ENCODE results near the gene CPNE7.

Gene CPNE7

GRCh38 chr16:89606006-89606405 is 30.4 kb downstream of the CPNE7 start:
- TF ChIP-seq EP300 (IDR thresholded peaks at IDR 0.05; ENCODE audit: borderline replicate concordance) (no peak), CEBPB (IDR thresholded peaks at IDR 0.05) (no peak), YY1 (IDR thresholded peaks at IDR 0.05; ENCODE audit: low read depth) (no peak), ZBTB7A (IDR thresholded peaks at IDR 0.05; ENCODE audit: low read depth) (no peak), TCF12 (IDR thresholded peaks at IDR 0.05; ENCODE audit: low read depth) (no peak), USF1 (IDR thresholded peaks at IDR 0.05) (no peak), NFIC (IDR thresholded peaks at IDR 0.05) (no peak), TAF1 (IDR thresholded peaks at IDR 0.05; ENCODE audit: low read depth) (no peak), TEAD4 (IDR thresholded peaks at IDR 0.05) (no peak), MAX (IDR thresholded peaks at IDR 0.05) (no peak), CREB1 (IDR thresholded peaks at IDR 0.05; ENCODE audit: low read depth) (no peak), RAD21 (IDR thresholded peaks at IDR 0.05; ENCODE audit: low read depth) (no peak), EGR1 (IDR thresholded peaks at IDR 0.05) (no peak), FOXM1 (IDR thresholded peaks at IDR 0.05; ENCODE audit: borderline replicate concordance, low read depth) (no peak), REST (IDR thresholded peaks at IDR 0.05; ENCODE audit: low read depth) (no peak)

- TF ChIP-seq REST (IDR thresholded peaks at IDR 0.05; ENCODE audit: low read depth) (no peak), NFIC (IDR thresholded peaks at IDR 0.05) (no peak), TEAD4 (IDR thresholded peaks at IDR 0.05) (no peak), RAD21 (IDR thresholded peaks at IDR 0.05; ENCODE audit: low read depth) (no peak), TCF12 (IDR thresholded peaks at IDR 0.05; ENCODE audit: low read depth) (no peak), FOXM1 (IDR thresholded peaks at IDR 0.05; ENCODE audit: borderline replicate concordance, low read depth) (no peak), EP300 (IDR thresholded peaks at IDR 0.05; ENCODE audit: borderline replicate concordance) (no peak), YY1 (IDR thresholded peaks at IDR 0.05; ENCODE audit: low read depth) (no peak), ZBTB7A (IDR thresholded peaks at IDR 0.05; ENCODE audit: low read depth) (no peak), TAF1 (IDR thresholded peaks at IDR 0.05; ENCODE audit: low read depth) (no peak)
These were observed 31.9 kb downstream of the CPNE7 start for GRCh38 chr16:89607453-89607852.

GRCh38 chr16:89607937-89608740 is 32.6 kb downstream of the CPNE7 start:
- TF ChIP-seq CEBPB (IDR thresholded peaks at IDR 0.05), result no peak
- no peak for TF ChIP-seq EGR1 (IDR thresholded peaks at IDR 0.05)
- no peak for TF ChIP-seq FOXM1 (IDR thresholded peaks at IDR 0.05; ENCODE audit: borderline replicate concordance, low read depth)

GRCh38 chr16:89610108-89610453 is 34.5 kb downstream of the CPNE7 start:
- TF ChIP-seq NFIC (IDR thresholded peaks at IDR 0.05) (no peak), YY1 (IDR thresholded peaks at IDR 0.05; ENCODE audit: low read depth) (no peak), TEAD4 (IDR thresholded peaks at IDR 0.05) (no peak), CREB1 (IDR thresholded peaks at IDR 0.05; ENCODE audit: low read depth) (no peak), USF1 (IDR thresholded peaks at IDR 0.05) (no peak), FOXM1 (IDR thresholded peaks at IDR 0.05; ENCODE audit: borderline replicate concordance, low read depth) (no peak), EGR1 (IDR thresholded peaks at IDR 0.05) (no peak), TCF12 (IDR thresholded peaks at IDR 0.05; ENCODE audit: low read depth) (no peak), RAD21 (IDR thresholded peaks at IDR 0.05; ENCODE audit: low read depth) (no peak), REST (IDR thresholded peaks at IDR 0.05; ENCODE audit: low read depth) (no peak), ZBTB7A (IDR thresholded peaks at IDR 0.05; ENCODE audit: low read depth) (no peak), EP300 (IDR thresholded peaks at IDR 0.05; ENCODE audit: borderline replicate concordance) (no peak), TAF1 (IDR thresholded peaks at IDR 0.05; ENCODE audit: low read depth) (no peak), MAX (IDR thresholded peaks at IDR 0.05) (no peak), CEBPB (IDR thresholded peaks at IDR 0.05) (no peak)

Data from Ishikawa (cell line).